WTC11 (cell line): ENCODE data around the gene FGD2. TPM values are rescaled to one million over a fixed set of nuclear protein-coding genes. Genes with fewer than 3 reads are reported as not detected.

Experiments used
- ATAC-seq: fragments of 200-7000 bp; cut with Tn5 transposase; 2 replicates; pipeline ENCODE4 v1.10.0; 2021; ENCODE audit warnings: mild to moderate bottlenecking, moderate library complexity
- CTCF ChIA-PET: fragments of 300-600 bp; sonication (Branson Sonifier 250); formaldehyde crosslinking; loops from one replicate; lab custom pipeline; 2021; ENCODE audit warnings: antibody characterized with exemption; lab: Charles Lee
- POLR2A ChIA-PET: fragments of 350-600 bp; sonication (Branson Sonifier 250); formaldehyde crosslinking; loops from one replicate; lab custom pipeline; 2021; ENCODE audit warnings: antibody characterized with exemption; lab: Charles Lee
- DNase-seq: peaks from one replicate; pipeline ENCODE4 v3.0.0; 2021; ENCODE audit warnings: low spot score
- H3K27ac Mint-ChIP-seq: 2 replicates; pipeline ENCODE4 v1.8.0; 2021; ENCODE audit warnings: mixed read lengths
- H3K27me3 Mint-ChIP-seq: 2 replicates; pipeline ENCODE4 v1.8.0; 2021; ENCODE audit warnings: low read depth, mild to moderate bottlenecking, moderate library complexity, mixed read lengths
- H3K36me3 Mint-ChIP-seq: 2 replicates; pipeline ENCODE4 v1.8.0; 2021; ENCODE audit warnings: mixed read lengths
- H3K4me1 Mint-ChIP-seq: 2 replicates; pipeline ENCODE4 v1.8.0; 2022; ENCODE audit warnings: mixed read lengths
- H3K4me3 Mint-ChIP-seq: 2 replicates; pipeline ENCODE4 v1.8.0; 2021; ENCODE audit warnings: mild to moderate bottlenecking, moderate library complexity, mixed read lengths
- H3K9me3 Mint-ChIP-seq: 2 replicates; pipeline ENCODE4 v1.8.0; 2021; ENCODE audit warnings: mixed read lengths
- AR ChIP-seq: fragments of 250-450 bp; sonication (Bioruptor Pico); IDR thresholded peaks from 2 replicates; pipeline ENCODE4 v1.9.0; 2021; ENCODE audit warnings: mild to moderate bottlenecking
- CREB1 ChIP-seq: sonication (generic); formaldehyde crosslinking; IDR thresholded peaks from 2 replicates; pipeline ENCODE4 v1.8.0; 2023; ENCODE audit warnings: mild to moderate bottlenecking, missing genetic modification reagents
- CREM ChIP-seq: sonication (generic); formaldehyde crosslinking; IDR thresholded peaks from 2 replicates; pipeline ENCODE4 v1.8.1; 2022; ENCODE audit warnings: mild to moderate bottlenecking, missing genetic modification reagents, moderate library complexity
- CTCF ChIP-seq: fragments of 200-600 bp; IDR thresholded peaks from 2 replicates; pipeline ENCODE4 v1.8.0; 2022; ENCODE audit warnings: antibody characterized with exemption
- E2F1 ChIP-seq: sonication (generic); formaldehyde crosslinking; IDR thresholded peaks from 2 replicates; pipeline ENCODE4 v1.8.0; 2022; ENCODE audit warnings: mild to moderate bottlenecking, missing genetic modification reagents
- FOXP4 ChIP-seq: sonication (generic); formaldehyde crosslinking; IDR thresholded peaks from 2 replicates; pipeline ENCODE4 v1.8.0; 2022; ENCODE audit warnings: mild to moderate bottlenecking, missing genetic modification reagents
- HMGA2 ChIP-seq: fragments of 250-450 bp; sonication (Bioruptor Pico); IDR thresholded peaks from 2 replicates; pipeline ENCODE4 v1.4.0; 2021; ENCODE audit warnings: mild to moderate bottlenecking, moderate library complexity
- HMGXB4 ChIP-seq: sonication (generic); formaldehyde crosslinking; IDR thresholded peaks from 2 replicates; pipeline ENCODE4 v1.8.1; 2023; ENCODE audit warnings: mild to moderate bottlenecking, moderate library complexity, missing genetic modification reagents
- IRF2 ChIP-seq: sonication (generic); formaldehyde crosslinking; IDR thresholded peaks from 2 replicates; pipeline ENCODE4 v1.8.0; 2022; ENCODE audit warnings: low read depth, missing genetic modification reagents, borderline replicate concordance
- NR1H2 ChIP-seq: sonication (generic); formaldehyde crosslinking; IDR thresholded peaks from 2 replicates; pipeline ENCODE4 v1.9.0; 2021; ENCODE audit warnings: mild to moderate bottlenecking, moderate library complexity, missing genetic modification reagents
- NR2C2 ChIP-seq: sonication (generic); formaldehyde crosslinking; IDR thresholded peaks from 2 replicates; pipeline ENCODE4 v1.8.0; 2022; ENCODE audit warnings: mild to moderate bottlenecking, missing genetic modification reagents
- PREB ChIP-seq: sonication (generic); formaldehyde crosslinking; IDR thresholded peaks from 2 replicates; pipeline ENCODE4 v1.8.1; 2022; ENCODE audit warnings: mild to moderate bottlenecking, missing genetic modification reagents, moderate library complexity, borderline replicate concordance
- USF2 ChIP-seq: sonication (generic); formaldehyde crosslinking; IDR thresholded peaks from 2 replicates; pipeline ENCODE4 v1.8.1; 2023; ENCODE audit warnings: mild to moderate bottlenecking, missing genetic modification reagents, moderate library complexity
- ZBTB21 ChIP-seq: sonication (generic); formaldehyde crosslinking; IDR thresholded peaks from 2 replicates; pipeline ENCODE4 v1.8.1; 2023; ENCODE audit warnings: mild to moderate bottlenecking, missing genetic modification reagents, borderline replicate concordance
- ZNF219 ChIP-seq: sonication (generic); formaldehyde crosslinking; IDR thresholded peaks from 2 replicates; pipeline ENCODE4 v1.8.0; 2023; ENCODE audit warnings: missing genetic modification reagents, mild to moderate bottlenecking, borderline replicate concordance
- total RNA-seq: library from RNA; stranded (reverse); gene quantifications from 3 replicates; pipeline ENCODE4 v1.2.3, GENCODE V29; 2021

FGD2 gene
- total RNA-seq, 1 experiment from 2014 or later: 0.31 TPM

GRCh38 chr6:36976931-36977330 is 28.5 kb upstream of the FGD2 start:
- Mint-ChIP-seq H3K4me1 (peaks cover 18% of the 10 kb centered on the region), H3K9me3 (no peaks in the 10 kb centered on the region), H3K4me3 (no peak overlapping the region), H3K36me3 (peaks cover 61% of the 10 kb centered on the region), H3K27me3 (no peaks in the 10 kb centered on the region), H3K27ac (no peak overlapping the region)
- TF ChIP-seq AR (CRISPR knock-in tag): no peak
- TF ChIP-seq CTCF: no peak
- TF ChIP-seq NR1H2: no peak
- no peak for TF ChIP-seq ZNF219
- TF ChIP-seq ZBTB21 (CRISPR knock-in tag): no peak
- TF ChIP-seq E2F1 (CRISPR knock-in tag): no peak
- no peak for TF ChIP-seq CREM (CRISPR knock-in tag)
- no peak for TF ChIP-seq HMGXB4 (CRISPR knock-in tag)
- TF ChIP-seq NR2C2 (CRISPR knock-in tag): no peak
- TF ChIP-seq PREB (CRISPR knock-in tag): no peak
- no peak for TF ChIP-seq HMGA2 (CRISPR knock-in tag)
- TF ChIP-seq FOXP4 (CRISPR knock-in tag): no peak
- TF ChIP-seq CREB1: no peak
- no peak for TF ChIP-seq USF2
- TF ChIP-seq IRF2 (CRISPR knock-in tag): no peak
- DNase-seq (no peak), ATAC-seq (no peak)
- ChIA-PET CTCF (interaction anchor here (0.8 to 3.9 kb wide), 13 partner anchors 9 to 233 kb away, joined by 3 to 100 read pairs (median 6); partner anchors contain the start of genes C6orf89 and MTCH1), POLR2A (no interaction called here)
